HepG2 (cell line): ENCODE measurements around the gene SMYD4. TPM values are rescaled to one million over a fixed set of nuclear protein-coding genes. Genes with fewer than 3 reads are reported as not detected.

Experiments used
- BHLHE40 ChIP-seq: IDR thresholded peaks from 2 replicates; pipeline ENCODE4 v1.6.1; 2011; ENCODE audit warnings: low read length, improper control_type of control experiment
- KDM2A ChIP-seq: sonication (generic); formaldehyde crosslinking; IDR thresholded peaks from 2 replicates; pipeline ENCODE4 v1.4.0; 2020; ENCODE audit warnings: low read depth, missing genetic modification reagents, borderline replicate concordance
- KLF6 ChIP-seq: IDR thresholded peaks from 2 replicates; pipeline ENCODE4 v1.8.0; 2016; ENCODE audit warnings: missing biosample characterization, missing genetic modification reagents
- MAFG ChIP-seq: sonication (generic); formaldehyde crosslinking; IDR thresholded peaks from 2 replicates; pipeline ENCODE4 v1.5.1; 2020; ENCODE audit warnings: mild to moderate bottlenecking, missing genetic modification reagents
- MEIS1 ChIP-seq: sonication (generic); formaldehyde crosslinking; IDR thresholded peaks from 2 replicates; pipeline ENCODE4 v1.9.0; 2021; ENCODE audit warnings: mild to moderate bottlenecking, missing genetic modification reagents, moderate library complexity, borderline replicate concordance
- MXD4 ChIP-seq: IDR thresholded peaks from 2 replicates; pipeline ENCODE4 v1.6.1; 2016; ENCODE audit warnings: mild to moderate bottlenecking, missing biosample characterization, missing genetic modification reagents
- PITX1 ChIP-seq: sonication (generic); formaldehyde crosslinking; IDR thresholded peaks from 2 replicates; pipeline ENCODE4 v1.5.1; 2020; ENCODE audit warnings: mild to moderate bottlenecking, missing genetic modification reagents
- SAP130 ChIP-seq: IDR thresholded peaks from 2 replicates; pipeline ENCODE4 v1.6.1; 2016; ENCODE audit warnings: low read depth
- SMC3 ChIP-seq: IDR thresholded peaks from 2 replicates; pipeline ENCODE4 v1.6.1; 2011; ENCODE audit warnings: low read length, improper control_type of control experiment
- ZBTB1 ChIP-seq: sonication (generic); formaldehyde crosslinking; IDR thresholded peaks from 2 replicates; pipeline ENCODE4 v1.4.0; 2020; ENCODE audit warnings: missing genetic modification reagents, borderline replicate concordance
- ZNF230 ChIP-seq: sonication (generic); formaldehyde crosslinking; IDR thresholded peaks from 2 replicates; pipeline ENCODE4 v1.4.0; 2020; ENCODE audit warnings: mild to moderate bottlenecking, missing genetic modification reagents
- polyA plus RNA-seq, 8 experiments: library from polyadenylated mRNA; depleted of rRNA in 3 of 8; stranded (reverse) in 7 of 8; unstranded in 1 of 8; fragments of >200 nt; fragmentation: Illumina TruSeq in 4 of 8; extraction: Trizol in 4 of 8; gene quantifications; 2 replicates each; pipeline versions ENCODE4 v1.2.1 to v1.2.3, GENCODE V29; 2011 to 2016; ENCODE audit warnings: low read depth in 4 of 8, missing spikeins in 1 of 8, mixed read lengths in 1 of 8; ENCODE audit not compliant: insufficient read depth in 1 of 8
- total RNA-seq, 5 experiments: library from RNA; depleted of rRNA; stranded (reverse); fragments of >200 nt; fragmentation: Illumina TruSeq; extraction: Trizol; gene quantifications; 2 replicates each; pipeline ENCODE4 v1.2.3, GENCODE V29; 2016; ENCODE audit warnings: low read depth in 1 of 5
- TF ChIP-seq, protein P1 (sequence below): sonication (generic); formaldehyde crosslinking; IDR thresholded peaks from 2 replicates; pipeline ENCODE4 v1.5.0; 2020; ENCODE audit warnings: missing genetic modification reagents
- TF ChIP-seq, protein P2 (sequence below): IDR thresholded peaks from 2 replicates; pipeline ENCODE4 v1.6.1; 2012; ENCODE audit warnings: low read length, improper control_type of control experiment
- TF ChIP-seq, protein P3 (sequence below): IDR thresholded peaks from 2 replicates; pipeline ENCODE4 v1.6.1; 2018; ENCODE audit warnings: missing genetic modification reagents
- TF ChIP-seq, protein P4 (sequence below): sonication (generic); formaldehyde crosslinking; IDR thresholded peaks from 2 replicates; pipeline ENCODE4 v1.9.0; 2021; ENCODE audit warnings: mild to moderate bottlenecking, missing genetic modification reagents
- TF ChIP-seq, protein P5 (sequence below): sonication (generic); formaldehyde crosslinking; IDR thresholded peaks from 2 replicates; pipeline ENCODE4 v1.8.0; 2023; ENCODE audit warnings: mild to moderate bottlenecking, missing genetic modification reagents

Gene SMYD4
- total and polyA plus RNA-seq, 2 of the 13 experiments (the other 11 are each of a cell fraction or from before 2014, with no cell fraction given), result 7.4 to 11.3 TPM

DNA sequence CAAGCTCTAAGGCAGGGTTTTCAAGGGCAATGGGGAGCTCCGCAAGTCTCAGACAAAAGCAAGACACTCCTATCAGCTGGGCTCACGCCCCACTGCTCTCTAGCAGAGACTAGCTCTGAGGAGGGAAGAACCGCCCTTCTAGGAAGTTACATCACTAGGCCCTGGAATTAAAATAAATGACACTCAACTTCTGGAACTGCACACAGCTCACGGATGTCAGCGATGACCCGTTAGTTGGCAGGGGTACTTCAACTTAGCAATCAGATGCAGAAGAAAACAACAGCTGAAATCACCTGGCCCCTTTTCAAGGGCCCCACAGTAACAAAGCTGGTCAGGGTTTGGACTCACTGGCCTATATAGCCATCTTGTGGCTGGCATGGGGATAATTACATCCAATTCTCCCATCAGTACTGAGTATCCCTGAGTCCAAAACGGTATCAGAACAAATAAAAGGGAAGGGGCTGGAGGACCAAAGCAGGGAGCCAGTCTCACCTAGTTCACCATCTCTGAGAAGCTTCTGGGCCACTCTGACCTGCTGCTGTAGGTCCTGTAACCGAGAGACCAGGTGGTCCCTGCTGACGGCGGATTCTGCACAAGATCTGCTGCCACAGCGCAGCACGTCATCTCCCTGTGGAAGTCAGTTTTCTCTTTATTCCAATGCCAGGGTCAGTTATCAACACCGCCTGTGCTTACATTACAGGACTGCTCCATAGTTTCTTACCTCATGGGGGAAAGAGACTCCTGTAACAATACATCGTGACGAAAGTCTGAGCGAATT is 45.7 kb downstream of the SMYD4 start (continued):
- TF ChIP-seq, protein P1, sequence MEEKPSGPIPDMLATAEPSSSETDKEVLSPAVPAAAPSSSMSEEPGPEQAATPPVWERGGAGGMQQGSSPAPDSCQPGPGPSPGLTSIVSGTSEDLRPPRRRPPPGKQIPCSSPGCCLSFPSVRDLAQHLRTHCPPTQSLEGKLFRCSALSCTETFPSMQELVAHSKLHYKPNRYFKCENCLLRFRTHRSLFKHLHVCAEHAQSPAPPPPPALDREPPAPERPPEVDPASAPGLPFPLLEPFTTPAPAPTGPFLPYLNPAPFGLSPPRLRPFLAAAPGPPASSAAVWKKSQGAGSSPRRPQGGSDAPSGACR (CRISPR knock-in tag), result no peak
- TF ChIP-seq PITX1 (CRISPR knock-in tag) (no peak), KDM2A (CRISPR knock-in tag) (0 out of 2 replicates have a peak, but pooled peaks have one; percentile 17), ZBTB1 (CRISPR knock-in tag) (no peak), SMC3 (peak; percentile 98), MAFG (CRISPR knock-in tag) (no peak), KLF6 (no peak), BHLHE40 (no peak), MEIS1 (0 out of 2 replicates have a peak, but pooled peaks have one; percentile 30), ZNF230 (CRISPR knock-in tag) (0 out of 2 replicates have a peak, but pooled peaks have one; percentile 24), SAP130 (CRISPR knock-in tag) (peak; percentile 52), MXD4 (no peak)
- TF ChIP-seq, protein P2, sequence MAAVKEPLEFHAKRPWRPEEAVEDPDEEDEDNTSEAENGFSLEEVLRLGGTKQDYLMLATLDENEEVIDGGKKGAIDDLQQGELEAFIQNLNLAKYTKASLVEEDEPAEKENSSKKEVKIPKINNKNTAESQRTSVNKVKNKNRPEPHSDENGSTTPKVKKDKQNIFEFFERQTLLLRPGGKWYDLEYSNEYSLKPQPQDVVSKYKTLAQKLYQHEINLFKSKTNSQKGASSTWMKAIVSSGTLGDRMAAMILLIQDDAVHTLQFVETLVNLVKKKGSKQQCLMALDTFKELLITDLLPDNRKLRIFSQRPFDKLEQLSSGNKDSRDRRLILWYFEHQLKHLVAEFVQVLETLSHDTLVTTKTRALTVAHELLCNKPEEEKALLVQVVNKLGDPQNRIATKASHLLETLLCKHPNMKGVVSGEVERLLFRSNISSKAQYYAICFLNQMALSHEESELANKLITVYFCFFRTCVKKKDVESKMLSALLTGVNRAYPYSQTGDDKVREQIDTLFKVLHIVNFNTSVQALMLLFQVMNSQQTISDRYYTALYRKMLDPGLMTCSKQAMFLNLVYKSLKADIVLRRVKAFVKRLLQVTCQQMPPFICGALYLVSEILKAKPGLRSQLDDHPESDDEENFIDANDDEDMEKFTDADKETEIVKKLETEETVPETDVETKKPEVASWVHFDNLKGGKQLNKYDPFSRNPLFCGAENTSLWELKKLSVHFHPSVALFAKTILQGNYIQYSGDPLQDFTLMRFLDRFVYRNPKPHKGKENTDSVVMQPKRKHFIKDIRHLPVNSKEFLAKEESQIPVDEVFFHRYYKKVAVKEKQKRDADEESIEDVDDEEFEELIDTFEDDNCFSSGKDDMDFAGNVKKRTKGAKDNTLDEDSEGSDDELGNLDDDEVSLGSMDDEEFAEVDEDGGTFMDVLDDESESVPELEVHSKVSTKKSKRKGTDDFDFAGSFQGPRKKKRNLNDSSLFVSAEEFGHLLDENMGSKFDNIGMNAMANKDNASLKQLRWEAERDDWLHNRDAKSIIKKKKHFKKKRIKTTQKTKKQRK, result no peak
- TF ChIP-seq, protein P3, sequence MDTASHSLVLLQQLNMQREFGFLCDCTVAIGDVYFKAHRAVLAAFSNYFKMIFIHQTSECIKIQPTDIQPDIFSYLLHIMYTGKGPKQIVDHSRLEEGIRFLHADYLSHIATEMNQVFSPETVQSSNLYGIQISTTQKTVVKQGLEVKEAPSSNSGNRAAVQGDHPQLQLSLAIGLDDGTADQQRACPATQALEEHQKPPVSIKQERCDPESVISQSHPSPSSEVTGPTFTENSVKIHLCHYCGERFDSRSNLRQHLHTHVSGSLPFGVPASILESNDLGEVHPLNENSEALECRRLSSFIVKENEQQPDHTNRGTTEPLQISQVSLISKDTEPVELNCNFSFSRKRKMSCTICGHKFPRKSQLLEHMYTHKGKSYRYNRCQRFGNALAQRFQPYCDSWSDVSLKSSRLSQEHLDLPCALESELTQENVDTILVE (CRISPR knock-in tag), result 0 out of 2 replicates have a peak, but pooled peaks have one; percentile 16
- TF ChIP-seq, protein P4, sequence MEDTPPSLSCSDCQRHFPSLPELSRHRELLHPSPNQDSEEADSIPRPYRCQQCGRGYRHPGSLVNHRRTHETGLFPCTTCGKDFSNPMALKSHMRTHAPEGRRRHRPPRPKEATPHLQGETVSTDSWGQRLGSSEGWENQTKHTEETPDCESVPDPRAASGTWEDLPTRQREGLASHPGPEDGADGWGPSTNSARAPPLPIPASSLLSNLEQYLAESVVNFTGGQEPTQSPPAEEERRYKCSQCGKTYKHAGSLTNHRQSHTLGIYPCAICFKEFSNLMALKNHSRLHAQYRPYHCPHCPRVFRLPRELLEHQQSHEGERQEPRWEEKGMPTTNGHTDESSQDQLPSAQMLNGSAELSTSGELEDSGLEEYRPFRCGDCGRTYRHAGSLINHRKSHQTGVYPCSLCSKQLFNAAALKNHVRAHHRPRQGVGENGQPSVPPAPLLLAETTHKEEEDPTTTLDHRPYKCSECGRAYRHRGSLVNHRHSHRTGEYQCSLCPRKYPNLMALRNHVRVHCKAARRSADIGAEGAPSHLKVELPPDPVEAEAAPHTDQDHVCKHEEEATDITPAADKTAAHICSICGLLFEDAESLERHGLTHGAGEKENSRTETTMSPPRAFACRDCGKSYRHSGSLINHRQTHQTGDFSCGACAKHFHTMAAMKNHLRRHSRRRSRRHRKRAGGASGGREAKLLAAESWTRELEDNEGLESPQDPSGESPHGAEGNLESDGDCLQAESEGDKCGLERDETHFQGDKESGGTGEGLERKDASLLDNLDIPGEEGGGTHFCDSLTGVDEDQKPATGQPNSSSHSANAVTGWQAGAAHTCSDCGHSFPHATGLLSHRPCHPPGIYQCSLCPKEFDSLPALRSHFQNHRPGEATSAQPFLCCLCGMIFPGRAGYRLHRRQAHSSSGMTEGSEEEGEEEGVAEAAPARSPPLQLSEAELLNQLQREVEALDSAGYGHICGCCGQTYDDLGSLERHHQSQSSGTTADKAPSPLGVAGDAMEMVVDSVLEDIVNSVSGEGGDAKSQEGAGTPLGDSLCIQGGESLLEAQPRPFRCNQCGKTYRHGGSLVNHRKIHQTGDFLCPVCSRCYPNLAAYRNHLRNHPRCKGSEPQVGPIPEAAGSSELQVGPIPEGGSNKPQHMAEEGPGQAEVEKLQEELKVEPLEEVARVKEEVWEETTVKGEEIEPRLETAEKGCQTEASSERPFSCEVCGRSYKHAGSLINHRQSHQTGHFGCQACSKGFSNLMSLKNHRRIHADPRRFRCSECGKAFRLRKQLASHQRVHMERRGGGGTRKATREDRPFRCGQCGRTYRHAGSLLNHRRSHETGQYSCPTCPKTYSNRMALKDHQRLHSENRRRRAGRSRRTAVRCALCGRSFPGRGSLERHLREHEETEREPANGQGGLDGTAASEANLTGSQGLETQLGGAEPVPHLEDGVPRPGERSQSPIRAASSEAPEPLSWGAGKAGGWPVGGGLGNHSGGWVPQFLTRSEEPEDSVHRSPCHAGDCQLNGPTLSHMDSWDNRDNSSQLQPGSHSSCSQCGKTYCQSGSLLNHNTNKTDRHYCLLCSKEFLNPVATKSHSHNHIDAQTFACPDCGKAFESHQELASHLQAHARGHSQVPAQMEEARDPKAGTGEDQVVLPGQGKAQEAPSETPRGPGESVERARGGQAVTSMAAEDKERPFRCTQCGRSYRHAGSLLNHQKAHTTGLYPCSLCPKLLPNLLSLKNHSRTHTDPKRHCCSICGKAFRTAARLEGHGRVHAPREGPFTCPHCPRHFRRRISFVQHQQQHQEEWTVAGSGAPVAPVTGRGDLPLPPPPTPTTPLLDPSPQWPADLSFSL (CRISPR knock-in tag), result no peak
- TF ChIP-seq, protein P5, sequence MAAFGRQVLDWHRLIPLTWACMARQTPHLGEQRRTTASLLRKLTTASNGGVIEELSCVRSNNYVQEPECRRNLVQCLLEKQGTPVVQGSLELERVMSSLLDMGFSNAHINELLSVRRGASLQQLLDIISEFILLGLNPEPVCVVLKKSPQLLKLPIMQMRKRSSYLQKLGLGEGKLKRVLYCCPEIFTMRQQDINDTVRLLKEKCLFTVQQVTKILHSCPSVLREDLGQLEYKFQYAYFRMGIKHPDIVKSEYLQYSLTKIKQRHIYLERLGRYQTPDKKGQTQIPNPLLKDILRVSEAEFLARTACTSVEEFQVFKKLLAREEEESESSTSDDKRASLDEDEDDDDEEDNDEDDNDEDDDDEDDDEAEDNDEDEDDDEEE (CRISPR knock-in tag), result no peak
